H1 (cell line): Measurements from ENCODE around the gene COX19. TPM values are rescaled to one million over a fixed set of nuclear protein-coding genes. Genes with fewer than 3 reads are reported as not detected.

ENCODE experiments used
- CTCF ChIA-PET: fragments of 300-600 bp; sonication (Branson Sonifier 250); formaldehyde crosslinking; loops from one replicate; lab custom pipeline; 2021; ENCODE audit not compliant: partially characterized antibody; lab: Charles Lee
- POLR2A ChIA-PET: fragments of 300-600 bp; sonication (Branson Sonifier 250); formaldehyde crosslinking; loops from one replicate; lab custom pipeline; 2021; ENCODE audit warnings: inconsistent platforms; ENCODE audit not compliant: partially characterized antibody; lab: Charles Lee
- DNase-seq, 2 experiments: peaks; one replicate each; pipeline versions ENCODE4 v3.0.0 to v3.0.0-alpha.2; 2010 to 2022; ENCODE audit warnings: low spot score in 2 of 2, low read depth in 1 of 2, mixed read lengths in 1 of 2
- FAIRE-seq: peaks from 2 replicates; lab custom pipeline; 2011; peaks lifted over from hg19 to GRCh38; lab: Jason Lieb, UNC
- H2AFZ ChIP-seq: 2 replicates; pipeline ENCODE4 v1.8.1; 2012; ENCODE audit warnings: low read length, inconsistent platforms
- H2AK5ac ChIP-seq: 2 replicates; pipeline ENCODE4 v1.6.1; 2013; ENCODE audit warnings: low read depth, low read length
- H2BK120ac ChIP-seq: replicated peaks from 2 replicates; pipeline ENCODE3; 2013; ENCODE audit warnings: low read depth, low read length, inconsistent platforms
- H2BK12ac ChIP-seq: 2 replicates; pipeline ENCODE4 v1.6.1; 2013; ENCODE audit warnings: low read depth, low read length
- H2BK15ac ChIP-seq: 2 replicates; pipeline ENCODE4 v1.6.1; 2013; ENCODE audit warnings: low read length
- H2BK20ac ChIP-seq: 2 replicates; pipeline ENCODE4 v1.6.1; 2013; ENCODE audit warnings: low read length
- H2BK5ac ChIP-seq: 2 replicates; pipeline ENCODE4 v1.6.1; 2013; ENCODE audit warnings: low read depth, low read length
- H3K14ac ChIP-seq: 2 replicates; pipeline ENCODE4 v1.6.1; 2013; ENCODE audit warnings: inconsistent platforms; ENCODE audit not compliant: insufficient read length
- H3K18ac ChIP-seq: 2 replicates; pipeline ENCODE4 v1.6.1; 2013; ENCODE audit warnings: low read length; ENCODE audit errors: extremely low read depth
- H3K23ac ChIP-seq: 2 replicates; pipeline ENCODE4 v1.6.1; 2013; ENCODE audit warnings: inconsistent platforms; ENCODE audit not compliant: insufficient read length
- H3K23me2 ChIP-seq: 2 replicates; pipeline ENCODE4 v1.6.1; 2013; ENCODE audit warnings: low read depth, low read length
- H3K27ac ChIP-seq: 2 replicates; pipeline ENCODE4 v1.6.1; 2011; ENCODE audit warnings: low read depth, low read length, inconsistent platforms
- H3K27me3 ChIP-seq, 4 experiments: replicated peaks in 1 of 4; 1 replicate in 1 of 4; 2 replicates in 3 of 4; pipeline versions ENCODE4 v1.6.1 to v1.8.1; 2011 to 2013; ENCODE audit warnings: low read length in 3 of 4, mild to moderate bottlenecking in 3 of 4, inconsistent platforms in 2 of 4, mixed read lengths in 2 of 4, moderate library complexity in 1 of 4; ENCODE audit not compliant: control insufficient read depth in 3 of 4, insufficient read depth in 3 of 4; ENCODE audit errors: extremely low read depth in 1 of 4
- H3K36me3 ChIP-seq, 4 experiments: 2 replicates each; pipeline versions ENCODE4 v1.6.1 to v1.8.1; 2011 to 2013; ENCODE audit warnings: mild to moderate bottlenecking in 4 of 4, low read length in 3 of 4, moderate library complexity in 2 of 4, control low read depth in 1 of 4, inconsistent platforms in 1 of 4; ENCODE audit not compliant: insufficient read depth in 4 of 4, control insufficient read depth in 2 of 4
- H3K4ac ChIP-seq: replicated peaks from 2 replicates; pipeline ENCODE3; 2013; ENCODE audit warnings: low read length, low read depth, mixed read lengths, inconsistent platforms; ENCODE audit not compliant: insufficient read length
- H3K4me1 ChIP-seq, 4 experiments: replicated peaks in 1 of 4; 1 replicate in 1 of 4; 2 replicates in 3 of 4; pipeline versions ENCODE4 v1.6.1 to v1.8.1; 2011 to 2013; ENCODE audit warnings: low read length in 3 of 4, inconsistent platforms in 2 of 4, mixed read lengths in 1 of 4; ENCODE audit not compliant: insufficient read depth in 4 of 4, control insufficient read depth in 3 of 4
- H3K4me2 ChIP-seq, 2 experiments: 2 replicates each; pipeline versions ENCODE4 v1.6.1 to v1.8.1; 2011 to 2013; ENCODE audit warnings: low read depth in 2 of 2, low read length in 2 of 2, control low read depth in 1 of 2, inconsistent platforms in 1 of 2, mild to moderate bottlenecking in 1 of 2; ENCODE audit not compliant: insufficient read depth in 1 of 2
- H3K4me3 ChIP-seq, 4 experiments: fragments of 200-600, 300-600 bp in 1 of 4; sonication (generic), shearing (Covaris generic), sonication (Bioruptor Twin) in 1 of 4; 2 replicates each; pipeline versions ENCODE4 v1.5.1 to v1.8.1; 2011 to 2016; ENCODE audit warnings: low read length in 4 of 4, low read depth in 3 of 4, control low read depth in 2 of 4, inconsistent platforms in 2 of 4, mild to moderate bottlenecking in 2 of 4, mixed read lengths in 1 of 4, moderate library complexity in 1 of 4; ENCODE audit not compliant: insufficient read depth in 2 of 4; ENCODE audit errors: extremely low read depth in 1 of 4
- H3K56ac ChIP-seq: replicated peaks from 2 replicates; pipeline ENCODE3; 2013; ENCODE audit warnings: low read depth, mild to moderate bottlenecking, mixed read lengths, low read length, inconsistent platforms; ENCODE audit not compliant: insufficient read length
- H3K79me1 ChIP-seq: 2 replicates; pipeline ENCODE4 v1.6.1; 2013; ENCODE audit warnings: low read depth, low read length, control low read depth
- H3K79me2 ChIP-seq, 2 experiments: 2 replicates each; pipeline versions ENCODE4 v1.6.1 to v1.8.1; 2012 to 2013; ENCODE audit warnings: low read length in 2 of 2, mild to moderate bottlenecking in 2 of 2, inconsistent platforms in 1 of 2; ENCODE audit not compliant: insufficient read depth in 2 of 2, control insufficient read depth in 1 of 2
- H3K9ac ChIP-seq, 4 experiments: replicated peaks in 1 of 4; 1 replicate in 1 of 4; 2 replicates in 3 of 4; pipeline versions ENCODE4 v1.6.1 to v1.8.1; 2011 to 2013; ENCODE audit warnings: low read depth in 3 of 4, low read length in 3 of 4, control low read depth in 2 of 4, mild to moderate bottlenecking in 2 of 4, moderate library complexity in 2 of 4, inconsistent platforms in 1 of 4; ENCODE audit errors: extremely low read depth in 1 of 4
- H3K9me3 ChIP-seq, 2 experiments: 2 replicates each; pipeline versions ENCODE4 v1.6.1 to v1.8.1; 2012 to 2013; ENCODE audit warnings: mild to moderate bottlenecking in 2 of 2, moderate library complexity in 2 of 2, control low read depth in 1 of 2, inconsistent platforms in 1 of 2, low read depth in 1 of 2, low read length in 1 of 2, mixed read lengths in 1 of 2; ENCODE audit not compliant: insufficient read depth in 2 of 2
- H4K20me1 ChIP-seq, 2 experiments: replicated peaks in 1 of 2; 2 replicates each; pipeline versions ENCODE3 to v1.8.1; 2011 to 2013; ENCODE audit warnings: inconsistent platforms in 2 of 2, low read length in 2 of 2, mild to moderate bottlenecking in 1 of 2; ENCODE audit not compliant: insufficient read depth in 2 of 2, control insufficient read depth in 1 of 2
- H4K5ac ChIP-seq: 2 replicates; pipeline ENCODE4 v1.6.1; 2013; ENCODE audit warnings: low read length, low read depth, mixed read lengths, inconsistent platforms; ENCODE audit not compliant: insufficient read length
- H4K8ac ChIP-seq: 2 replicates; pipeline ENCODE4 v1.8.0; 2013; ENCODE audit warnings: mild to moderate bottlenecking, moderate library complexity, low read length, inconsistent platforms; ENCODE audit not compliant: insufficient read depth; ENCODE audit errors: extremely low read depth
- H4K91ac ChIP-seq: replicated peaks from 2 replicates; pipeline ENCODE3; 2013; ENCODE audit warnings: low read length, mixed read lengths, inconsistent platforms; ENCODE audit not compliant: insufficient read length
- BACH1 ChIP-seq: IDR thresholded peaks from 2 replicates; pipeline ENCODE4 v1.6.1; 2012; ENCODE audit warnings: low read length, improper control_type of control experiment
- CBX5 ChIP-seq: fragments of 300-800, 300-1000 bp; sonication (generic); IDR thresholded peaks from 2 replicates; pipeline ENCODE4 v1.7.1; 2016; ENCODE audit warnings: antibody characterized with exemption, low read length, low read depth
- CTCF ChIP-seq, 3 experiments: IDR thresholded peaks; 1 replicate in 2 of 3; 2 replicates in 1 of 3; pipeline versions ENCODE4 v1.5.1 to v1.6.1; 2011; ENCODE audit warnings: low read length in 3 of 3, mild to moderate bottlenecking in 3 of 3, inconsistent platforms in 2 of 3, low read depth in 1 of 3, moderate library complexity in 1 of 3; ENCODE audit not compliant: insufficient read depth in 1 of 3; ENCODE audit errors: control extremely low read depth in 1 of 3
- EZH2 ChIP-seq: fragments of 200-600 bp; sonication (generic); IDR thresholded peaks from 2 replicates; pipeline ENCODE4 v1.7.1; 2012; ENCODE audit warnings: low read depth, mild to moderate bottlenecking, moderate library complexity, low read length, inconsistent platforms; ENCODE audit not compliant: severe bottlenecking
- FOSL1 ChIP-seq: IDR thresholded peaks from 2 replicates; pipeline ENCODE4 v1.6.1; 2011; ENCODE audit warnings: mild to moderate bottlenecking, low read depth, low read length, moderate library complexity; ENCODE audit not compliant: insufficient read depth
- HDAC2 ChIP-seq, 2 experiments: fragments of 300-600 bp in 1 of 2; sonication (generic) in 1 of 2; IDR thresholded peaks; 2 replicates each; pipeline ENCODE4 v1.6.1; 2011 to 2012; ENCODE audit warnings: low read depth in 2 of 2, low read length in 2 of 2, mild to moderate bottlenecking in 2 of 2, moderate library complexity in 2 of 2, borderline replicate concordance in 1 of 2, inconsistent platforms in 1 of 2
- NRF1 ChIP-seq: IDR thresholded peaks from 2 replicates; pipeline ENCODE4 v1.6.1; 2011; ENCODE audit warnings: mild to moderate bottlenecking, low read depth, low read length, improper control_type of control experiment
- POLR2A ChIP-seq, 2 experiments: IDR thresholded peaks; 1 replicate in 1 of 2; 2 replicates in 1 of 2; pipeline ENCODE4 v1.6.1; 2011; ENCODE audit warnings: low read depth in 2 of 2, low read length in 2 of 2, mild to moderate bottlenecking in 2 of 2; ENCODE audit errors: control extremely low read depth in 1 of 2
- SIN3A ChIP-seq, 2 experiments: IDR thresholded peaks in 1 of 2; conservative IDR thresholded peaks in 1 of 2; 2 replicates each; pipeline ENCODE4 v1.6.1; 2011 to 2012; ENCODE audit warnings: low read length in 2 of 2, improper control_type of control experiment in 1 of 2, low read depth in 1 of 2, mild to moderate bottlenecking in 1 of 2
- TAF1 ChIP-seq: IDR thresholded peaks from 2 replicates; pipeline ENCODE4 v1.6.1; 2011; ENCODE audit warnings: mild to moderate bottlenecking, low read depth, low read length
- WGBS, 2 experiments: shearing (Covaris generic) in 1 of 2; methylation state at CpG; one replicate each; pipeline versions ENCODE4 v1.1.6 to v1.1.7; 2013 to 2015; ENCODE audit warnings: low lambda C conversion rate in 2 of 2, mixed read lengths in 2 of 2, inconsistent platforms in 1 of 2, low coverage in 1 of 2, missing lambda C conversion rate in 1 of 2; ENCODE audit not compliant: insufficient replicate concordance in 2 of 2, insufficient coverage in 1 of 2, insufficient read length in 1 of 2; ENCODE audit errors: extremely low coverage in 1 of 2, missing lambda C conversion rate in 1 of 2; 5-methylcytosine and 5-hydroxymethylcytosine counted together
- polyA plus RNA-seq, 7 experiments: library from polyadenylated mRNA; depleted of rRNA in 3 of 7; stranded (reverse) in 5 of 7; unstranded in 2 of 7; fragments of >200 nt in 5 of 7; fragments of 200-250 nt in 2 of 7; gene quantifications; 1 replicate in 5 of 7; 2 replicates in 1 of 7; 4 replicates in 1 of 7; pipeline versions ENCODE4 v1.2.1 to v1.2.3, GENCODE V29; 2011 to 2013; ENCODE audit warnings: missing spikeins in 2 of 7, mixed read lengths in 2 of 7
- total RNA-seq: library from RNA; stranded (reverse); fragmentation: NEBNext Ultra II Directional; extraction: Animal tissue kit (Norgen Biotek cat#: 25700); gene quantifications from 2 replicates; pipeline ENCODE4 v1.2.1, GENCODE V29; 2021

Gene COX19
- total and polyA plus RNA-seq, 2 of the 8 experiments (the other 6 are each of a cell fraction or from before 2014, with no cell fraction given), result 3.9 to 7.9 TPM

GRCh38 chr7:924541-925231 lies 50.7 kb downstream of the COX19 start:
- Histone ChIP-seq H2BK20ac (no peak overlapping the region), H3K9me3 (no peaks in the 10 kb centered on the region), H4K8ac (no peak overlapping the region), H2BK12ac (no peak overlapping the region), H3K18ac (no peak overlapping the region), H3K4me2 (no peak overlapping the region), H3K14ac (no peak overlapping the region), H3K4me1 (peaks cover 0 to 8% (median 0%) of the 10 kb centered on the region in 4 experiments; a peak in 2 of 7 replicates), H2BK15ac (no peak overlapping the region), H3K79me1 (no peaks in the 10 kb centered on the region), H3K56ac (no peak overlapping the region), H3K9ac (no peak overlapping the region), H3K23me2 (no peaks in the 10 kb centered on the region), H3K4me3 (no peak overlapping the region), H2BK120ac (no peak overlapping the region), H4K91ac (no peak overlapping the region), H3K27me3 (no peaks in the 10 kb centered on the region), H3K4ac (no peak overlapping the region), H4K20me1 (no peaks in the 10 kb centered on the region), H2BK5ac (no peak overlapping the region), H3K27ac (no peak overlapping the region), H3K23ac (no peak overlapping the region), H3K36me3 (no peaks in the 10 kb centered on the region), H2AFZ (no peak overlapping the region), H2AK5ac (no peak overlapping the region), H4K5ac (no peak overlapping the region), H3K79me2 (no peaks in the 10 kb centered on the region)
- WGBS, 2 experiments, result 92% methylated on average over 18 of the region's 24 CpGs; no CpG with 5 or more reads in 1 of the 2 experiments
- ChIA-PET CTCF (no interaction called here), POLR2A (interaction anchor here (1.3 kb wide), 1 partner anchor 48 kb away, joined by 3 read pairs; the partner anchor contains the start of gene GET4)
- FAIRE-seq (no peak), DNase-seq (no peak)
- TF ChIP-seq CBX5 (no peak), TAF1 (no peak), NRF1 (no peak), HDAC2 (IDR thresholded peaks at IDR 0.05; ENCODE audit: borderline replicate concordance in 1 of 2, low read depth in 2 of 2, low read length in 2 of 2) (no peak), SIN3A (conservative IDR thresholded peaks at IDR 0.05 in 1 of 2, IDR thresholded peaks at IDR 0.05 in 1 of 2; ENCODE audit: low read depth in 1 of 2, low read length in 2 of 2) (no peak), CTCF (IDR thresholded peaks at IDR 0.05; ENCODE audit: control extremely low read depth in 1 of 3, insufficient read depth in 1 of 3, low read depth in 1 of 3, low read length in 3 of 3) (no peak), BACH1 (no peak), FOSL1 (no peak), EZH2 (no peak), POLR2A (IDR thresholded peaks at IDR 0.05; ENCODE audit: control extremely low read depth in 1 of 2, low read depth in 2 of 2, low read length in 2 of 2) (no peak)
